Keratinocyte (primary cell): Measurements from ENCODE around the gene PEAR1.

Experiments
- EZH2 ChIP-seq: IDR thresholded peaks from one replicate; pipeline ENCODE4 v1.6.1; 2012; ENCODE audit warnings: inconsistent platforms, mild to moderate bottlenecking, low read length, moderate library complexity
- TF ChIP-seq, protein P1 (sequence below), 3 experiments: IDR thresholded peaks in 1 of 3; conservative IDR thresholded peaks in 1 of 3; optimal IDR thresholded peaks in 1 of 3; 2 replicates in 2 of 3; 3 replicates in 1 of 3; pipeline versions ENCODE3 to v1.5.1; 2011; ENCODE audit warnings: low read length in 3 of 3, mild to moderate bottlenecking in 3 of 3, moderate library complexity in 2 of 3, control low read depth in 1 of 3, inconsistent platforms in 1 of 3; ENCODE audit not compliant: insufficient read depth in 2 of 3; ENCODE audit errors: extremely low read depth in 1 of 3

DNA sequence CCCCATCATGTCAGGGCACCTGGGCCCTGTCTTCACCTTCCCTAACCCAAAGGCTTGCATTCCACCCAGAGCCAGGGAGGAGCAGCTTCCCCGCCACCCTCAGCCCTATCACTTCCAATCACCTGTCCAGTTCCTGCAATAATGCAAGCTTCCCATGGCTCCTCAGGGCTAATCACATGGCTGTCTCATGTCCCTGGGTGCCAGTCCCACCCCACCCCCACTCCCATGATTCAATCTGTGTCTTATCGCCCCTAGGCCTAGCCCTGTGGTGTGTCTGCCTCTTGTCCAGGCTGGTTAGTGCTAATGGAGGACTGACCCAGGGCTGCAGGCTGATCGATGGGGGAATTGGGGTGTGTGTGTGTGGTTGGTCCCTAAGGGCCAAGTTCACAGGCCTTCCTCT, 11.0 kb upstream of the PEAR1 start:
- TF ChIP-seq, protein P1, sequence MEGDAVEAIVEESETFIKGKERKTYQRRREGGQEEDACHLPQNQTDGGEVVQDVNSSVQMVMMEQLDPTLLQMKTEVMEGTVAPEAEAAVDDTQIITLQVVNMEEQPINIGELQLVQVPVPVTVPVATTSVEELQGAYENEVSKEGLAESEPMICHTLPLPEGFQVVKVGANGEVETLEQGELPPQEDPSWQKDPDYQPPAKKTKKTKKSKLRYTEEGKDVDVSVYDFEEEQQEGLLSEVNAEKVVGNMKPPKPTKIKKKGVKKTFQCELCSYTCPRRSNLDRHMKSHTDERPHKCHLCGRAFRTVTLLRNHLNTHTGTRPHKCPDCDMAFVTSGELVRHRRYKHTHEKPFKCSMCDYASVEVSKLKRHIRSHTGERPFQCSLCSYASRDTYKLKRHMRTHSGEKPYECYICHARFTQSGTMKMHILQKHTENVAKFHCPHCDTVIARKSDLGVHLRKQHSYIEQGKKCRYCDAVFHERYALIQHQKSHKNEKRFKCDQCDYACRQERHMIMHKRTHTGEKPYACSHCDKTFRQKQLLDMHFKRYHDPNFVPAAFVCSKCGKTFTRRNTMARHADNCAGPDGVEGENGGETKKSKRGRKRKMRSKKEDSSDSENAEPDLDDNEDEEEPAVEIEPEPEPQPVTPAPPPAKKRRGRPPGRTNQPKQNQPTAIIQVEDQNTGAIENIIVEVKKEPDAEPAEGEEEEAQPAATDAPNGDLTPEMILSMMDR (optimal IDR thresholded peaks at IDR 0.05 in 1 of 3, IDR thresholded peaks at IDR 0.05 in 1 of 3, conservative IDR thresholded peaks at IDR 0.05 in 1 of 3; ENCODE audit: extremely low read depth in 1 of 3, insufficient read depth in 2 of 3, low read length in 3 of 3), result no peak
- no peak for TF ChIP-seq EZH2
